Measurements from ENCODE around the gene KCNT1.

KCNT1 gene

DNA sequence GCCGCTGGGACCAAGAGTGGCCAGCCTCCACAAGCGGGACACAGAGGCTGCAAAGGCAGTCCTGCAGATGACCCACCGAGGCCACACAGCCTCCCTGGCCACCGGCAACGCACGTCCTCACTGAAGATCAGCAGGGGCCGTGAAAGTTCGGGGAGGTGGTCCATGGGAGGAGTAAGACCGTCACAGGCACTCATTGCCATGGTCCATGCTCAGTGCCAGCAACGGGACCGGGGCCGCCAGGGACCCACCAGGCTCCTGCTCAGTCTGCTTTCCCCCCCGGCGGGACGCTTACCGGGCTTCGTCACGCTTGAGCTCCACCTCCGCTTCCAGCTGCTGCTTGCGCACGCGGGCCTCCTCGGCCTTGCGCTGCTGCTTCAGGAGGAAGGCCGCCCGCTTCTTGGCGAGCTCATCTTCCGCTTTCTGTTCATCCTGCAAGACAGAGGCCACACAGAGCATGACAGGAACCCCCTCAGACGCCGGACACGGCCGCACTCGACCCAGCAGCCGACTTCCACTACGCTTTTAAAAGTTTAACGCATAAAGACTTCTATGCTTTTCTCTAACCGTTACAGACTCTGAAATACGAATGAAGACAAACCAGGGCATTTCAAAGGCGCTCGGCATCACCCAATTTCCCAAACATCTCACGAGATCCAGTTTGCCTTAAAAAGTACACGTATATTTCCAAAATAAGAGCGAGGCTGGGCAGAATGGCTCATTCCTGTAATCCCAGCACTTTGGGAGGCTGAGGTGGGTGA is 116.9 kb downstream of the KCNT1 start:
- no peak for DNase-seq (ENCODE audit: low read depth in 2 of 2)

DNA sequence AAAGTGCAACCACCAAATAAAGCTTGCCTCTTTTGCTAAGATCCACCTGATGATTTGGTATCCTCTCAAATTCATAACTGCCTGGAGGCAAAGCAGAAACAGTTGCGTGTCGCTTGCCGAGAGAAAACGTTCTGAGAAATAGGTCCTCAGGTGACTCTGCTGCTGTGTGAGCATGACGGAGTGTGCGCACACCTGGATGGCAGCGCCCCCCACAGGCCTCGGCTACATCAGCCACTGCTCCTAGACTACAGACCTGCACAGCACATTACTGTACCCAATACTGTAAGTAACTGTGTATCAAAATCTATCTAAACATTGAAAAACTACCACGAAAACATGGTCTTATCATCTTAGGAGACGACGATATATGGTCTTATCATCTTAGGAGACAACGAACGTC is 117.9 kb downstream of the KCNT1 start:
- no peak for DNase-seq (ENCODE audit: low read depth in 2 of 2)

DNA sequence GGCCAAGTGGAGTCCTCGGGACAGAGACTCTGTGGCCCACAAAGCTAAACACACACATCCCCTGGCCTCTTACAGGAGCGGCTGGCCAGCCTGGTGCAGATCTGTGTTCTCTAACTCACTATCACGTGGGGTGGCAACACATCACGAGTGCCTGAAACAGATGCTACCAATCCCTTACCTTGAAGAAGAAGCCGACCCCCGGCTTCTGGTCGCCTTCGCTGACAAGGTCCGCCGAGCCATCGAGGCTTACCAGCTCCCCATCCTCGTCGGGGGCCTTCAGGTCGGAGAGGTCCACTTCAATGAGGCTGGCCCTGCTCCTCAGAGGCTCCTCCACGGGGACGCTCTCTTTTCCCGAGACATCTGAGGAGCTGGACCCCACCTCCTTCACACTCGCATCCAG is 118.7 kb downstream of the KCNT1 start:
- DNase-seq (ENCODE audit: low read depth in 2 of 2) = no peak

DNA sequence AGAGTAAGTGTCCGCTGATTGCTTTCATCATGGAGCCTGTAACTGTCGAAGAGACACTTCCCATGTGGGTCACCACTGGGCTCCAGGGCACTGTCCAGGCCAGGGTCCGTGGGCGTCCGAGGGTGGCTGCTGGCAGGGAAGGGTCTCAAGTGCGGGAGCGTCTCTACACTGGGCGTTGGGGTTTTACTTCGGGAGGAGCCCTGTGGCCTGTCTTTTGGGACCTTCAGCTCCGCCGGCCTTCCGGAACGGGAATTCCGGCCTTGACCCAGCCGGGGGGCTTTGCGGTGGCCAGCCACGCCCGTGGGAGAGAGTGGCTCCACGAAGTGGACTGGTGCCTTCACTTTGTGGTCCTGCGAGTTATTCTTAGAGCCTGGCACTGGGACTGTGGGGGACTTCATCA is 119.1 kb downstream of the KCNT1 start:
- no peak for DNase-seq (ENCODE audit: low read depth in 2 of 2)

DNA sequence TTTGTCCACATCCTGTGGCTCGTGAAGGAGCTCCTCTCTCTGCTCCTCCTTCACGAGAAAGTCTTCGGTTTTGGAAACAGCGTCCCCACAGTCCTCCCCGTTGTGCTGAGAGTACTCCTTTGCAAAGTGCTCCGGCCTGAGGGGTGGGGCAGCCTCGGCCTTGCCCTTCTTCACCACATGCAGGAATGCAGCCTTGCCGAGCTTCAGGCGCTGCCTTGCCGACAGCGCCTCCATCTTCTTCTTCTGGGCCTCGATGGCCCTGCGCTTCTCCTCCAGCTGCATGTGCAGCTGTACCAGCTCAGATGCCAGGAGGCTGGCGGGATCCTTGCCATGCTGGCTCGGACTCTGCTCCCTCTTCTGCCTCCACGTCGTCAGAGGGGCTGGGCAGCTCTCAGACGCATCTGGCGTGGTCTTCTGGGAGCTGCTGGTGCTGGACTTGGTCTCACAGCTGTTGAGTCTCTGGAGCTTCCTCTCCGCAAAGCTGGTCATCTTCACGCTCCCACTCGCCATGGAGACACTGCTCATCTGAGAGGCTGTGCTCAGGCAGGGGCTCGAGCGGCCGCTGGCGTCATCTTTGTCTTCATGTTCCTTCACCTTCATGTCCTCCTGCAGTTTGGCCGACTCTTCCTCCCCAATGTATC is 119.9 kb downstream of the KCNT1 start:
- DNase-seq (ENCODE audit: low read depth in 2 of 2) = no peak

DNA sequence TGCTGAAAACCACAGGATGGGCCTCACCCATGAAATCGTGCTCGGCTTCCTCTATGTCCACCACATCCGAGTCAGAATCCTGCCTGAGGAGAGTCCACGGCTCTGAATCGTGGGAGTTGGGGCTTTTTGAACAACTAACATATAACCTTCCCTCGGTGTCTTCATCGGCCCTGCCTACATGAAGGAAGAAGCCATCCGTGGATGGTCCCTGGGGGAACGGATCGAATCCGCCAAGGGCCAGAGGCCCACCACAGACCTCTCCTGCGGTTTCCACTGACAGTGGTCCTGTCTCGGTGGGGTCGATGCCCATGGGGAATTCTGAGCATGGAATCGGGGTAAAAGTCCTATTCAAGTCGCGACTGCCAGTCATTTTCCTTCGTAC is 120.4 kb downstream of the KCNT1 start:
- DNase-seq (ENCODE audit: low read depth in 2 of 2) = no peak

DNA sequence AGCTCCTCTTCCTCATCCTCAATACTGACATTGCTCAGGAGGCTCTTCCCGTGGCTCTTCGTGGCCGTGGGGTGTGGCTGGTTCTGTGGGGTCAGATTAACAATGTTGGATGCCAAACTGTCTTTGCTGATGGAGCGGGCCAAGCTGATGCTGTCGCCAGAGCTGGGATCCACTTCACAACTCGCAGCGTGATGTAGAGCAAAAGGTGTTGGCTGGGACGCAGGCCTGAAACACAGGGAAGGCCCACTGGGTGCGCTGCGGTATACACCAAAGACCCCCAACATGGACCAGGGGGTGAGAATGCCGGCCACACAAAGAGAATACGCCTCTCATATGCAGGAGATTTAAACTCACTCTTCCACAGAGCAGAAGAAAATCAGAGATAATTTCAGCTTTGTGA is 121.1 kb downstream of the KCNT1 start:
- no peak for DNase-seq (ENCODE audit: low read depth in 2 of 2)

DNA sequence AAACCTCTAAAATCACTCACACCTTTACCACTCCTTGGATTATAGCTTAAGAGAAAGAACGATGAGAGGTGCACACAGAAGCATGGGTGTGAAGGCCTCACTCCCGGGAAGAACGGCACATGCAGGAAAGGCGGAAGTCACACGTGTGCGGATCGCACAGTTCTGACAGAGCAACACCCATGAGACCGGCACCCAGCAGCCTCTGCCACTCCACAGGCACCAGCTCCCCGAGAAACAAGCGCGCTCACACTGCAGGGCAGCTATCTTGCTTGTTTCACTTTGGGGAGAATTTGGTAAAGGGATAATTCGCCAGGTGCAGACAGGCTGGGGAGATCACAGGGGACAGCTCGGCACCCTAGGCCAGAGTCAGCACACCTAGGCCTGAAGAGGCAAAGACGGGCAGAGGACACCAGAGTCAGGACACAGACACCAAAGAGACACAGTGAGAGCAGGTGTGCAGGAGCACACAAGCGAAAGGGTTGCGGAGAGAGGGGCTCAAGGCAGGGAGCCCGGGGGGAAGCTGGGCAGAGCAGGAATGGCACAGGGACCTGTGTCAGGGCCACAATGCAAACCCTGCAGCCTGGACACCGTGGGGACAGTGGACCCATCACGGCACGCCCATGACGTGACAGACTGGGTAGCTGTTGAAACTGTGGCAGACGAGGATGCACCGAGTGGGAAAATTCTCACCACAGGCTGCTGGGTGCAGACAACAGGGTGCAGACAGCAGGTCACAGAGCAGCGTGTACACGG is 123.6 kb downstream of the KCNT1 start:
- no peak for DNase-seq (ENCODE audit: low read depth in 2 of 2)

DNA sequence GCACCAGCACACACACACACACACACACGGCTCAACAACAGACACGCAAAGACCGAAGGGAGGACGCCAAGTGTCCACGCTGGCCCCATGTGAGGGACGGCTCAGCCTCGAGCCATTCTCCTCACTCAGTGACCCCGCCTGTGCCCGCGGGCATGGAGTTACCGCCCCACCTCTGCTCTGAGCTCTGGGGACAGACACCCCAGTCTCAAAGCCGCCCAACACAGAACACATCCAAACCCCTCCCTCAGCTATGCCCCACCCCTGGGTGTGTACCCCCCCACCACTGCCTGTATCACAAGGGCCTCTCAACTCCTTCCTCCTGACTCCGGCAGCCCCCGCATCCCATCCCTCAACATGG is 124.2 kb downstream of the KCNT1 start:
- no peak for DNase-seq (ENCODE audit: low read depth in 2 of 2)

DNA sequence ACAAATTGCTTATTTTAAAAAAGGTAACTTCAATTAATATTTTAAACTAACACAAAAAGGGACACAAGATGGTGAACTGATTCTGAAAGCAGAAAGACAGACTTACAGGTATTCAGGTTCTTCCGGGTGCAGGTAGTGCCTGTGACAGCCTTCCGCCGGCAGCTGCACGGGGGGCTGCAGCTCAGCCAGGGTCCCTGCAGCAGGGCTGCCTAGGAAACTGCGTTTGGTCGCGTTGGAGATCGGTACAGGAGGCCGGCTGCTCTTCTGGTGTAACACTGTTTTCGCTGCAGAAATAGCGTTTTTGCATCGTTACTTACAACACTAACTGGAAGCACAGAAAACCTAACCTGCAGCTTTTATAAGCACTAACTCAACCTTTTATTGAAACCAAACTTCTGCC is 125.3 kb downstream of the KCNT1 start:
- DNase-seq (ENCODE audit: low read depth in 2 of 2) = no peak

DNA sequence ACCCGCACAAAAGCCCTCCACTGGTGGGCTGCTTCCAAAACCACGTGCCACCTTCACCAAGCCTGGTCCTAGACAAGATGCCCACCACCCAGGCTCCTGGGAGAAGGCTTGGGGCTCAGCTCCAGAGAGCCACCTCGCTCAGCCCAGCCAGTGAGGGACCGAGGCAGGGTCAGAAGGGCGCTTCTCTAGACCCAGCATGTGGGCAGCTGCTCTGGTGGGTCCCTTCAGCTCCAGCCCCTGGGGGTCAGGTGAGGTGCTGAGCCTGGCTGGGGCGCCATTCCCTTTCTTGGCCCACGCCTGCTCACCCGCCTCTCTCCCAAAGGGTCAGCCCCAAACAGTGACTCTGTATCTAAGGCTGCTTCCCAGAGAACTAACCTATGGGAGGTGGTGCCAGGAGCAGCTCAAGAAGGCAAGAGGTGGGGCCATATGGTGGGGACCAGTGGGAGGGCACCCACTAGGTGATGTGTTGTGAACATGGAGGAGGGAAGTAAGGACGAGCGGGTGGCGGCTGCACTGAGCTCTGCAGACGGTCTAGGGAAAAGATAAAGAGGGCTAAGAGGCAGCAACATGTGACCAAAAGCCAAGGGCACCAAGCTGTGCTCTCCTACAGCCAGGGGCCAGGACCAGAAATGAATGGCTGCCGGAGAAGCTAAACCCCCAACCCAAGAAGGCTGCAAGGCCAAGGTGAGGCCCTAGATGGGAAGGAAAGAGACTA is 126.0 kb downstream of the KCNT1 start:
- no peak for DNase-seq (ENCODE audit: low read depth in 2 of 2)

DNA sequence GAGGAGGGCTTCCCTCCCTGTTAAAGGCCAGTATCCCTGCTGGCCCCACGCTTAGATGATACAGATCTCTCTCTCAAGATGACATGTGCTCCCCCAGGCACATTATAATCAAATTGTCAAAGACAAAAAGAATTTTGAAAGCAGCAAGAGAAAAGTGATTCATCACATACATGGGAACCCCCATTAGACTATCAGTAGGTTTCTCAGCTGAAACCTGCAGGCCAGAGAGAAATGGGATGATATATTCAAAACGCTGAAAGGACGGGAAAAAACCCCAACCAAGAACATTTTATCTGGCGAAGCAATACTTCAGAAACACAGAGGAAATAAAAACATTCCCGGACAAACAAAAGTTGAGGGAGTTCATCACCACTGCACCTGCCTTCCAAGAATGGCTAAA is 126.7 kb downstream of the KCNT1 start:
- DNase-seq (ENCODE audit: low read depth in 2 of 2) = no peak

DNA sequence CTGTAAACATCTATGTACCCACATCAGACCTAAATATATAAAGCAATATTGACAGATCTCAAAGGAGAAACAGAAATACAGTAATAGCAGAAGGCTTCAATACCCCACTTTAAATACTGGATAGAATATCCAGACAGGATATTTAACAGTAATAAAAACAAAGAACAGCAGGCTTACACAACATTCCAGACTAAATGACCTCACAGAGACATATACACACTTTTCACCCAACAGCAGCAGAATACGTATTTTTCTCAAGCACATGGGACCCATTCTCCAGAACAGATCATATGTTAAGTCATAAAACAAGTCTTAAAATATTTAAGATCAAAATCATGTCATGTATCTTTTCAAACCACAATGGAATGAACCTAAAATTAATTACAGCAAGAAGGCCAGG is 128.5 kb downstream of the KCNT1 start:
- no peak for DNase-seq (ENCODE audit: low read depth in 2 of 2)

DNA sequence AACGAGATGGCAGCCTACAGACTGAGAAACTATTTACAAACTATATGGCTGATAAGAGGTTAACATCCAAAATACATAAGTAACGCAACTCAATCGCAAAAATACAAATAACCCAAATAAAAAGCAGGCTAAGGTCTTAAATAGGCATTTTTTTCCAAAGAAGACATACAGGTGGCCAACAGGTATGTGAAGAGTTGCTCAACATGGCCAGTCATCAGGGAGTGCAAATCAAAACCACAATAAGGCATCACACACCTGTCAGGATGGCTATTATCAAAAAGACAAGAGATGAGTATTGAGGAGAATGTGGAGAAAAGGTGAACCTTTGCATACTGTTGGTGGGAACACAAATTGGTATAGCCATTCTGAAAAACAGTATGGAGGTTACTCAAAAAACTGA is 131.9 kb downstream of the KCNT1 start:
- no peak for DNase-seq (ENCODE audit: low read depth in 2 of 2)

DNA sequence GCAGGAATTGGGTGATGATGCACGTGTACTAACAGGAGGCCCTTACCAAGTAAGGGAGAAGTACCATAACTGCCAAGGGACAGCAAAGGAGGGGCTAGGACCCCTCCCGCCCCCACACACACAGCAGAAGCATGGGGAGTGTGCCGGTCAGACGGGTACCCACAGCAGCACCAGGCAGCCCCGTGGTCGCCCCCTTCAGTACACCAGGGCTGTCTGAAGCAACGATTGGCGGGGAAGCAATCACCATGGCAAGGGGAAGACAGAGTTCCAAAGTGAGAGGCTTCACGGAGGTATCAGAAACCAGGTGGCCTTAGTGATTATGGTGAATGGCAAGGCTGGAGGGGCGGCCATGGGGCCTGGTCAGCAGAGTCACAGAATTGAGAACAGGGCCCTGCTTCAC is 133.1 kb downstream of the KCNT1 start:
- DNase-seq (ENCODE audit: low read depth in 2 of 2) = no peak

DNA sequence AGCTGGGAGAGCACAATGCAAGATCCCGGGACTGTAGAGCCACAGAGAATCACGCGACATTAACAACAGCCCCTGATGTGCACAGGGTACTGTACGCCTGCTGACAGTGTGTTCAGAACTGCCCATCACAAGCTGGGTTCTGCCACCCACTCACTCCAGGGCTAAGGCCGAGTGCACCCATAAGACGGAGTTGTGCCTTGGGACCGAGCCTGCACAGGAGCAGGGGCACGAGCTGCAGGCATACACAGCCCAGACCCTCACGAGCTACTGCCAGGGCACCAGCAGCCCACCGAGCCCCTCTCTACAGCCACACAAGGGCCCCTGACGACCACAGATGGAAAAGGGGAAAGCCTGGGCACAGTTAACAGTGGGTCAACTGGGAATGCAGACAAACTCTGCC is 137.5 kb downstream of the KCNT1 start:
- no peak for DNase-seq (ENCODE audit: low read depth in 2 of 2)

DNA sequence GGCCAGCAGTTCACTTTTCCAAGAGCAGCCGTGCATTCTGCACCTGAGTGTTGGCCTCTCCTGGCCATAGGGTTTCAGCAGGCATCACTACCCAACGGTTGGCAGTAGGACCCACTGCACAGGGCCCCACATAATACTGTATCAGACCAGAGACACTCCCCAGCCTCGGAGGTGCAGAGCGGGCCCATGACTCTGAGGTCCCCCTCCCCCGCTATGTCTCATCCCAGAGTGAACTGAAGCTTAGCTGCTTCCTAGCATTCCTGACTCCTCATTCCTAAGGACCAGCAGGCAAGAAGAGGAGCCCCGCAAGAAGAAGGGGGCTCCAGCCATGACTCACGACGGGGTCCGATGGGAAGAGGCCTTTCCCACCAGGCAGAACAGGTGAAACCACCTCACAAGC is 138.1 kb downstream of the KCNT1 start:
- no peak for DNase-seq (ENCODE audit: low read depth in 2 of 2)

DNA sequence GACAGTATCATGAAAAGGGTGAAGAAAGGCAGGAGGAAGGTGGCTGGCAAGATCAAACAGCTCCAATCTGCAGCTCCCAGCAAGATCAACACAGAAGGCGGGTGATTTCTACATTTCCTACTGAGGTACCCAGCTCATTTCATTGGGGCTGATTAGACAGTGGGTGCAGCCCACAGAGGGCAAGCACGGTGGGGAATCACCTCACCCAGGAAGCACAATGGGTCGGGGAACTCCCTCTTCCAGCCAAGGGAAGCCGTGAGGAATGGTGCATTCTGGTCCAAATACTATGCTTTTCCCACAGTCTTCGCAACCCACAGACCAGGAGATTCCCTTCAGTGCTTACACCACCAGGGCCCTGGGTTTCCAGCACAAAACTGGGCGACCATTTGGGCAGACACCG is 138.6 kb downstream of the KCNT1 start:
- no peak for DNase-seq (ENCODE audit: low read depth in 2 of 2)
